Measurements from ENCODE around the gene DOHH.

GRCh38 chr19:3501780-3502179 is 1.3 kb upstream of the DOHH start:
- no peak for TF ChIP-seq CTCF (IDR thresholded peaks at IDR 0.05; ENCODE audit: low read depth, low read length)
- TF ChIP-seq MAX (IDR thresholded peaks at IDR 0.05; ENCODE audit: low read depth, low read length): no peak
- TF ChIP-seq MYC (IDR thresholded peaks at IDR 0.05; ENCODE audit: low read depth, low read length): no peak
- no peak for TF ChIP-seq POLR2A (IDR thresholded peaks at IDR 0.05; ENCODE audit: extremely low read depth, insufficient read length)
